PFSK-1 (cell line): ENCODE measurements around the gene P4HA3.

ENCODE experiments used
- REST ChIP-seq, 2 experiments: IDR thresholded peaks; 2 replicates each; pipeline versions ENCODE4 v1.6.1 to v1.8.0; 2011 to 2012; ENCODE audit warnings: low read depth in 2 of 2, low read length in 2 of 2, control low read depth in 1 of 2, inconsistent platforms in 1 of 2, mild to moderate bottlenecking in 1 of 2, moderate library complexity in 1 of 2; ENCODE audit not compliant: insufficient read depth in 1 of 2
- TAF1 ChIP-seq: IDR thresholded peaks from 2 replicates; pipeline ENCODE4 v1.6.1; 2012; ENCODE audit warnings: low read length, control low read depth, borderline replicate concordance; ENCODE audit not compliant: insufficient read depth

GRCh38 chr11:74253361-74253760 is 58.1 kb downstream of the P4HA3 start:
- TF ChIP-seq REST (IDR thresholded peaks at IDR 0.05; ENCODE audit: insufficient read depth in 1 of 2, low read depth in 2 of 2, low read length in 2 of 2) (no peak), TAF1 (no peak)
